H1 (cell line): ENCODE measurements around the gene APOA1. TPM values are rescaled to one million over a fixed set of nuclear protein-coding genes. Genes with fewer than 3 reads are reported as not detected.

ENCODE experiments used
- JUND ChIP-seq: IDR thresholded peaks from 2 replicates; pipeline ENCODE4 v1.6.1; 2011; ENCODE audit warnings: mild to moderate bottlenecking, improper control_type of control experiment, low read length
- TCF12 ChIP-seq: IDR thresholded peaks from 2 replicates; pipeline ENCODE4 v1.6.1; 2011; ENCODE audit warnings: low read depth, mild to moderate bottlenecking, low read length
- polyA plus RNA-seq, 7 experiments: library from polyadenylated mRNA; depleted of rRNA in 3 of 7; stranded (reverse) in 5 of 7; unstranded in 2 of 7; fragments of >200 nt in 5 of 7; fragments of 200-250 nt in 2 of 7; gene quantifications; 1 replicate in 5 of 7; 2 replicates in 1 of 7; 4 replicates in 1 of 7; pipeline versions ENCODE4 v1.2.1 to v1.2.3, GENCODE V29; 2011 to 2013; ENCODE audit warnings: missing spikeins in 2 of 7, mixed read lengths in 2 of 7
- total RNA-seq: library from RNA; stranded (reverse); fragmentation: NEBNext Ultra II Directional; extraction: Animal tissue kit (Norgen Biotek cat#: 25700); gene quantifications from 2 replicates; pipeline ENCODE4 v1.2.1, GENCODE V29; 2021

Gene APOA1
- total and polyA plus RNA-seq, 2 of the 8 experiments (the other 6 are each of a cell fraction or from before 2014, with no cell fraction given), result 0.80 TPM; not detected in 1

- TF ChIP-seq JUND (no peak), TCF12 (no peak)
Measured at GRCh38 chr11:116852261-116853031, 15.0 kb upstream of the APOA1 start (continued).
